T-helper 1 cell treated with Interleukin-12 subunit alpha and Interleukin-12 subunit beta and Interleukin-4 antibody, amounts not matched to agents 30 μg/mL and 1 μg/mL, for 36 hours (primary cell): ENCODE measurements around the gene CSNK1E.

Experiments used
- H3K27ac Mint-ChIP-seq: one replicate; pipeline ENCODE4 v1.8.0; 2021; ENCODE audit warnings: mild to moderate bottlenecking, mixed read lengths
- H3K27me3 Mint-ChIP-seq: one replicate; pipeline ENCODE4 v1.8.0; 2021; ENCODE audit warnings: low read depth, mixed read lengths
- H3K36me3 Mint-ChIP-seq: one replicate; pipeline ENCODE4 v1.8.0; 2021; ENCODE audit warnings: low read depth, mixed read lengths
- H3K4me1 Mint-ChIP-seq: one replicate; pipeline ENCODE4 v1.8.0; 2021; ENCODE audit warnings: low read depth, mixed read lengths
- H3K4me3 Mint-ChIP-seq: one replicate; pipeline ENCODE4 v1.8.0; 2021; ENCODE audit warnings: mild to moderate bottlenecking, moderate library complexity, mixed read lengths
- H3K9me3 Mint-ChIP-seq: one replicate; pipeline ENCODE4 v1.8.0; 2021; ENCODE audit warnings: mixed read lengths

The CSNK1E gene

GRCh38 chr22:38304526-38304925, 12.7 kb downstream of the CSNK1E start:
- peaks cover 24% of the 10 kb centered on the region for H3K4me1 Mint-ChIP-seq
- no peak overlapping the region for H3K4me3 Mint-ChIP-seq
- H3K27ac Mint-ChIP-seq = no peak overlapping the region
- peaks cover 15% of the 10 kb centered on the region for H3K36me3 Mint-ChIP-seq
- H3K9me3 Mint-ChIP-seq = no peaks in the 10 kb centered on the region
- no peaks in the 10 kb centered on the region for H3K27me3 Mint-ChIP-seq

- Mint-ChIP-seq H3K36me3 (peaks cover 15% of the 10 kb centered on the region), H3K27me3 (no peaks in the 10 kb centered on the region), H3K4me3 (no peak overlapping the region), H3K9me3 (no peaks in the 10 kb centered on the region), H3K27ac (no peak overlapping the region), H3K4me1 (peaks cover 19% of the 10 kb centered on the region)
Observed at GRCh38 chr22:38303974-38304373, 13.3 kb downstream of the CSNK1E start.

GRCh38 chr22:38302906-38303305, 14.3 kb downstream of the CSNK1E start:
- no peaks in the 10 kb centered on the region for H3K27me3 Mint-ChIP-seq
- no peak overlapping the region for H3K4me3 Mint-ChIP-seq
- H3K4me1 Mint-ChIP-seq = peaks cover 15% of the 10 kb centered on the region
- H3K27ac Mint-ChIP-seq = no peak overlapping the region
- no peaks in the 10 kb centered on the region for H3K9me3 Mint-ChIP-seq
- peaks cover 14% of the 10 kb centered on the region for H3K36me3 Mint-ChIP-seq

- no peaks in the 10 kb centered on the region for H3K9me3 Mint-ChIP-seq
- H3K4me1 Mint-ChIP-seq = peaks cover 7% of the 10 kb centered on the region
- no peaks in the 10 kb centered on the region for H3K27me3 Mint-ChIP-seq
- no peak overlapping the region for H3K4me3 Mint-ChIP-seq
- peaks cover 18% of the 10 kb centered on the region for H3K36me3 Mint-ChIP-seq
- H3K27ac Mint-ChIP-seq = no peak overlapping the region
Observed at GRCh38 chr22:38300946-38301345, 16.3 kb downstream of the CSNK1E start.

- Mint-ChIP-seq H3K4me3 (no peak overlapping the region), H3K9me3 (no peaks in the 10 kb centered on the region), H3K4me1 (peaks cover 2% of the 10 kb centered on the region), H3K36me3 (peaks cover 18% of the 10 kb centered on the region), H3K27ac (no peak overlapping the region), H3K27me3 (no peaks in the 10 kb centered on the region)
Observed at GRCh38 chr22:38300197-38300945, 16.9 kb downstream of the CSNK1E start.

- Mint-ChIP-seq H3K9me3 (no peaks in the 10 kb centered on the region), H3K36me3 (peaks cover 18% of the 10 kb centered on the region), H3K27ac (no peak overlapping the region), H3K4me1 (no peaks in the 10 kb centered on the region), H3K27me3 (no peaks in the 10 kb centered on the region), H3K4me3 (no peak overlapping the region)
Observed at GRCh38 chr22:38299770-38300102, 17.5 kb downstream of the CSNK1E start.

- peaks cover 19% of the 10 kb centered on the region for H3K36me3 Mint-ChIP-seq
- H3K4me3 Mint-ChIP-seq = no peak overlapping the region
- no peak overlapping the region for H3K27ac Mint-ChIP-seq
- no peaks in the 10 kb centered on the region for H3K27me3 Mint-ChIP-seq
- H3K4me1 Mint-ChIP-seq = no peaks in the 10 kb centered on the region
- no peaks in the 10 kb centered on the region for H3K9me3 Mint-ChIP-seq
Observed at GRCh38 chr22:38298312-38299005, 18.8 kb downstream of the CSNK1E start.

GRCh38 chr22:38296372-38296771, 20.9 kb downstream of the CSNK1E start:
- Mint-ChIP-seq H3K4me3 (no peak overlapping the region), H3K36me3 (peaks cover 17% of the 10 kb centered on the region), H3K27me3 (no peaks in the 10 kb centered on the region), H3K27ac (no peak overlapping the region), H3K4me1 (no peaks in the 10 kb centered on the region), H3K9me3 (no peaks in the 10 kb centered on the region)

- Mint-ChIP-seq H3K4me1 (no peaks in the 10 kb centered on the region), H3K27me3 (no peaks in the 10 kb centered on the region), H3K36me3 (peaks cover 13% of the 10 kb centered on the region), H3K9me3 (no peaks in the 10 kb centered on the region), H3K27ac (no peak overlapping the region), H3K4me3 (no peak overlapping the region)
Observed at GRCh38 chr22:38295863-38296262, 21.4 kb downstream of the CSNK1E start.

GRCh38 chr22:38295339-38295738, 21.9 kb downstream of the CSNK1E start:
- Mint-ChIP-seq H3K27ac (no peak overlapping the region), H3K27me3 (no peaks in the 10 kb centered on the region), H3K36me3 (peaks cover 12% of the 10 kb centered on the region), H3K9me3 (no peaks in the 10 kb centered on the region), H3K4me1 (no peaks in the 10 kb centered on the region), H3K4me3 (no peak overlapping the region)

- Mint-ChIP-seq H3K4me1 (no peaks in the 10 kb centered on the region), H3K36me3 (peaks cover 7% of the 10 kb centered on the region), H3K9me3 (no peaks in the 10 kb centered on the region), H3K27ac (no peak overlapping the region), H3K4me3 (no peak overlapping the region), H3K27me3 (no peaks in the 10 kb centered on the region)
Observed at GRCh38 chr22:38294193-38294592, 23.0 kb downstream of the CSNK1E start.

- H3K4me1 Mint-ChIP-seq = no peaks in the 10 kb centered on the region
- no peaks in the 10 kb centered on the region for H3K9me3 Mint-ChIP-seq
- H3K36me3 Mint-ChIP-seq = peaks cover 9% of the 10 kb centered on the region
- H3K4me3 Mint-ChIP-seq = no peak overlapping the region
- H3K27me3 Mint-ChIP-seq = no peaks in the 10 kb centered on the region
- no peak overlapping the region for H3K27ac Mint-ChIP-seq
Observed at GRCh38 chr22:38292694-38293093, 24.5 kb downstream of the CSNK1E start.

GRCh38 chr22:38291201-38291777, 25.9 kb downstream of the CSNK1E start:
- Mint-ChIP-seq H3K9me3 (no peaks in the 10 kb centered on the region), H3K4me3 (no peak overlapping the region), H3K4me1 (no peaks in the 10 kb centered on the region), H3K36me3 (peaks cover 6% of the 10 kb centered on the region), H3K27ac (no peak overlapping the region), H3K27me3 (no peaks in the 10 kb centered on the region)

- no peaks in the 10 kb centered on the region for H3K9me3 Mint-ChIP-seq
- H3K27me3 Mint-ChIP-seq = no peaks in the 10 kb centered on the region
- peaks cover 5% of the 10 kb centered on the region for H3K36me3 Mint-ChIP-seq
- H3K4me3 Mint-ChIP-seq = no peak overlapping the region
- no peaks in the 10 kb centered on the region for H3K4me1 Mint-ChIP-seq
- no peak overlapping the region for H3K27ac Mint-ChIP-seq
Observed at GRCh38 chr22:38290347-38290746, 26.9 kb downstream of the CSNK1E start.

- no peaks in the 10 kb centered on the region for H3K9me3 Mint-ChIP-seq
- H3K27me3 Mint-ChIP-seq = no peaks in the 10 kb centered on the region
- no peak overlapping the region for H3K27ac Mint-ChIP-seq
- H3K4me3 Mint-ChIP-seq = no peak overlapping the region
- H3K36me3 Mint-ChIP-seq = peaks cover 5% of the 10 kb centered on the region
- no peaks in the 10 kb centered on the region for H3K4me1 Mint-ChIP-seq
Observed at GRCh38 chr22:38289583-38290082, 27.6 kb downstream of the CSNK1E start.
